GM19324 (cell line): ENCODE results near the gene KCNT2.
"Not testable (repeated sequence)": the region's sequence is repeated elsewhere in the genome, so short reads cannot be mapped to it uniquely, and the experiment has no call there.

Source experiments
- ATAC-seq: cut with Tn5 transposase; IDR thresholded peaks from one replicate; pipeline ENCODE4 v1.9.1; 2021; ENCODE audit warnings: mild to moderate bottlenecking, moderate library complexity; ENCODE audit not compliant: unreplicated experiment, low FRiP score

The KCNT2 gene

GRCh38 chr1:196608390-196609369 is at the start of gene KCNT2:
Gene KCNT2, minus strand, starts transcription at chr1:196608440. Its CDS starts 131 bp downstream, at chr1:196608309.
- ATAC-seq: no peak

- ATAC-seq: no peak
Observed at GRCh38 chr1:196655494-196655893, 47.3 kb upstream of the KCNT2 start.

GRCh38 chr1:196655071-196655470 is 46.8 kb upstream of the KCNT2 start:
- ATAC-seq: no peak

GRCh38 chr1:196654271-196654670 is 46.0 kb upstream of the KCNT2 start:
- no peak for ATAC-seq

- no peak for ATAC-seq
Observed at GRCh38 chr1:196651637-196652215, 43.5 kb upstream of the KCNT2 start, which contains the start of gene CFH. Gene CFH, plus strand, starts transcription at chr1:196652043. Its CDS starts 75 bp downstream, at chr1:196652118.

GRCh38 chr1:196651079-196651478 is 42.8 kb upstream of the KCNT2 start:
- no peak for ATAC-seq

GRCh38 chr1:196650403-196650802 is 42.2 kb upstream of the KCNT2 start:
- ATAC-seq: no peak

GRCh38 chr1:196649990-196650389 is 41.8 kb upstream of the KCNT2 start:
- no peak for ATAC-seq

- no peak for ATAC-seq
Observed at GRCh38 chr1:196640976-196641375, 32.7 kb upstream of the KCNT2 start.

- ATAC-seq: not testable (repeated sequence)
Observed at GRCh38 chr1:196639291-196639690, 31.1 kb upstream of the KCNT2 start.

- no peak for ATAC-seq
Observed at GRCh38 chr1:196638466-196638865, 30.2 kb upstream of the KCNT2 start.

- no peak for ATAC-seq
Observed at GRCh38 chr1:196637606-196638005, 29.4 kb upstream of the KCNT2 start.

GRCh38 chr1:196628838-196629237 is 20.6 kb upstream of the KCNT2 start:
- ATAC-seq: no peak

- no peak for ATAC-seq
Observed at GRCh38 chr1:196623079-196623478, 14.8 kb upstream of the KCNT2 start.

- ATAC-seq: no peak
Observed at GRCh38 chr1:196619721-196620120, 11.5 kb upstream of the KCNT2 start.

- no peak for ATAC-seq
Observed at GRCh38 chr1:196611873-196612272, 3.6 kb upstream of the KCNT2 start.

- no peak for ATAC-seq
Observed at GRCh38 chr1:196609370-196609737, 1.1 kb upstream of the KCNT2 start.

GRCh38 chr1:196607981-196608380 is 259 bp downstream of the KCNT2 start:
- ATAC-seq: no peak

GRCh38 chr1:196603651-196604050 is 4.6 kb downstream of the KCNT2 start:
- no peak for ATAC-seq

GRCh38 chr1:196598942-196599748 is 9.1 kb downstream of the KCNT2 start:
- no peak for ATAC-seq

GRCh38 chr1:196594700-196595099 is 13.5 kb downstream of the KCNT2 start:
- ATAC-seq: no peak
